HEK293 (cell line): ENCODE results near the gene VSIG8.

Source experiments
- CTCF ChIP-seq: fragments of 450-650 bp; formaldehyde crosslinking; IDR thresholded peaks from 2 replicates; pipeline ENCODE4 v1.5.1; 2016; ENCODE audit warnings: missing biosample characterization, missing genetic modification characterization
- YY2 ChIP-seq: fragments of 450-650 bp; formaldehyde crosslinking; IDR thresholded peaks from 2 replicates; pipeline ENCODE4 v1.5.1; 2016; ENCODE audit warnings: missing biosample characterization, missing genetic modification characterization
- ZBTB7A ChIP-seq: fragments of 450-650 bp; formaldehyde crosslinking; IDR thresholded peaks from 2 replicates; pipeline ENCODE4 v1.5.1; 2016; ENCODE audit warnings: low read depth, missing biosample characterization, missing genetic modification characterization
- ZNF274 ChIP-seq, 2 experiments: fragments of 200-500 bp in 1 of 2; fragments of 450-650 bp in 1 of 2; sonication (Bioruptor generic) in 1 of 2; formaldehyde crosslinking in 1 of 2; IDR thresholded peaks; 2 replicates each; pipeline versions ENCODE4 v1.5.1 to v1.6.1; 2014 to 2016; ENCODE audit warnings: borderline replicate concordance in 1 of 2, inconsistent platforms in 1 of 2, low read length in 1 of 2, missing biosample characterization in 1 of 2, missing genetic modification characterization in 1 of 2
- ZNF707 ChIP-seq: fragments of 450-650 bp; formaldehyde crosslinking; IDR thresholded peaks from 2 replicates; pipeline ENCODE4 v1.5.1; 2016; ENCODE audit warnings: missing biosample characterization, missing genetic modification characterization

GRCh38 chr1:159881622-159882526, 19.4 kb upstream of the VSIG8 start:
- TF ChIP-seq YY2 (no peak), CTCF (no peak), ZNF707 (no peak), ZNF274 (IDR thresholded peaks at IDR 0.05; ENCODE audit: low read length) (no peak), ZNF274 (tag by site-specific recombination; IDR thresholded peaks at IDR 0.05; ENCODE audit: borderline replicate concordance) (no peak), ZBTB7A (no peak)
